Trophoblast cell (in vitro differentiated cells and primary cell): Measurements from ENCODE around the gene ASCC1.

Experiments
- DNase-seq, 2 donors: peaks; one replicate each; pipeline ENCODE4 v3.0.0-alpha.2; 2016
- H2AFZ ChIP-seq: 2 replicates; pipeline ENCODE4 v1.6.1; 2013; ENCODE audit warnings: low read length, moderate library complexity, mild to moderate bottlenecking; ENCODE audit not compliant: insufficient read depth, poor library complexity
- H2AK5ac ChIP-seq: 2 replicates; pipeline ENCODE4 v1.6.1; 2013; ENCODE audit warnings: mild to moderate bottlenecking, low read length
- H2BK120ac ChIP-seq: 2 replicates; pipeline ENCODE4 v1.6.1; 2013; ENCODE audit warnings: low read length, mild to moderate bottlenecking, moderate library complexity; ENCODE audit not compliant: insufficient read depth, poor library complexity
- H2BK12ac ChIP-seq: 2 replicates; pipeline ENCODE4 v1.6.1; 2013; ENCODE audit warnings: mild to moderate bottlenecking, low read length, moderate library complexity
- H2BK5ac ChIP-seq: 2 replicates; pipeline ENCODE4 v1.6.1; 2013; ENCODE audit warnings: low read length, low read depth, moderate library complexity, mild to moderate bottlenecking; ENCODE audit not compliant: poor library complexity
- H3K14ac ChIP-seq: 2 replicates; pipeline ENCODE4 v1.6.1; 2013; ENCODE audit warnings: mild to moderate bottlenecking, low read length
- H3K18ac ChIP-seq: 2 replicates; pipeline ENCODE4 v1.6.1; 2013; ENCODE audit warnings: mild to moderate bottlenecking, low read length
- H3K23ac ChIP-seq: 2 replicates; pipeline ENCODE4 v1.6.1; 2013; ENCODE audit warnings: low read length
- H3K27ac ChIP-seq: 2 replicates; pipeline ENCODE4 v1.5.1; 2013; ENCODE audit warnings: low read depth, mild to moderate bottlenecking, inconsistent platforms, low read length, moderate library complexity
- H3K27me3 ChIP-seq: 2 replicates; pipeline ENCODE4 v1.6.1; 2013; ENCODE audit warnings: inconsistent platforms, mild to moderate bottlenecking, low read length, moderate library complexity; ENCODE audit not compliant: insufficient read depth
- H3K36me3 ChIP-seq, 2 experiments: 1 replicate in 1 of 2; 2 replicates in 1 of 2; pipeline ENCODE4 v1.6.1; 2013; ENCODE audit warnings: low read length in 2 of 2, mild to moderate bottlenecking in 2 of 2, moderate library complexity in 1 of 2; ENCODE audit not compliant: insufficient read depth in 2 of 2, control insufficient read depth in 1 of 2
- H3K4ac ChIP-seq: 2 replicates; pipeline ENCODE4 v1.6.1; 2013; ENCODE audit warnings: low read depth, mild to moderate bottlenecking, low read length, moderate library complexity
- H3K4me1 ChIP-seq, 2 experiments: 1 replicate in 1 of 2; 2 replicates in 1 of 2; pipeline ENCODE4 v1.6.1; 2013; ENCODE audit warnings: low read length in 2 of 2, mild to moderate bottlenecking in 2 of 2, moderate library complexity in 1 of 2; ENCODE audit not compliant: insufficient read depth in 2 of 2, control insufficient read depth in 1 of 2
- H3K4me2 ChIP-seq: 2 replicates; pipeline ENCODE4 v1.6.1; 2013; ENCODE audit warnings: inconsistent platforms, mild to moderate bottlenecking, low read length, moderate library complexity
- H3K4me3 ChIP-seq: 2 replicates; pipeline ENCODE4 v1.5.1; 2013; ENCODE audit warnings: mild to moderate bottlenecking, low read depth, low read length, inconsistent platforms
- H3K79me1 ChIP-seq: one replicate; pipeline ENCODE4 v1.6.1; 2013; ENCODE audit warnings: low read length
- H3K79me2 ChIP-seq: 2 replicates; pipeline ENCODE4 v1.6.1; 2013; ENCODE audit warnings: low read length, mild to moderate bottlenecking; ENCODE audit not compliant: control insufficient read depth, insufficient read depth, poor library complexity
- H3K9ac ChIP-seq: 2 replicates; pipeline ENCODE4 v1.6.1; 2013; ENCODE audit warnings: mild to moderate bottlenecking, low read length
- H3K9me3 ChIP-seq: 2 replicates; pipeline ENCODE4 v1.6.1; 2013; ENCODE audit warnings: low read depth, mild to moderate bottlenecking, control low read depth, inconsistent platforms, low read length; ENCODE audit not compliant: insufficient read depth
- H4K12ac ChIP-seq: 2 replicates; pipeline ENCODE4 v1.6.1; 2013; ENCODE audit warnings: low read depth, mild to moderate bottlenecking, low read length, moderate library complexity
- H4K8ac ChIP-seq: 2 replicates; pipeline ENCODE4 v1.6.1; 2013; ENCODE audit warnings: low read depth, mild to moderate bottlenecking, low read length, moderate library complexity
- H4K91ac ChIP-seq: one replicate; pipeline ENCODE4 v1.6.1; 2013; ENCODE audit warnings: low read depth, mild to moderate bottlenecking, low read length, moderate library complexity
- WGBS: extraction: QIAGEN DNeasy Blood & Tissue Kit; methylation state at CpG from one replicate; pipeline ENCODE4 v1.1.7; 2013; ENCODE audit warnings: missing lambda C conversion rate; ENCODE audit not compliant: insufficient read length, insufficient coverage; ENCODE audit errors: extremely low coverage; 5-methylcytosine and 5-hydroxymethylcytosine counted together

The ASCC1 gene

DNA sequence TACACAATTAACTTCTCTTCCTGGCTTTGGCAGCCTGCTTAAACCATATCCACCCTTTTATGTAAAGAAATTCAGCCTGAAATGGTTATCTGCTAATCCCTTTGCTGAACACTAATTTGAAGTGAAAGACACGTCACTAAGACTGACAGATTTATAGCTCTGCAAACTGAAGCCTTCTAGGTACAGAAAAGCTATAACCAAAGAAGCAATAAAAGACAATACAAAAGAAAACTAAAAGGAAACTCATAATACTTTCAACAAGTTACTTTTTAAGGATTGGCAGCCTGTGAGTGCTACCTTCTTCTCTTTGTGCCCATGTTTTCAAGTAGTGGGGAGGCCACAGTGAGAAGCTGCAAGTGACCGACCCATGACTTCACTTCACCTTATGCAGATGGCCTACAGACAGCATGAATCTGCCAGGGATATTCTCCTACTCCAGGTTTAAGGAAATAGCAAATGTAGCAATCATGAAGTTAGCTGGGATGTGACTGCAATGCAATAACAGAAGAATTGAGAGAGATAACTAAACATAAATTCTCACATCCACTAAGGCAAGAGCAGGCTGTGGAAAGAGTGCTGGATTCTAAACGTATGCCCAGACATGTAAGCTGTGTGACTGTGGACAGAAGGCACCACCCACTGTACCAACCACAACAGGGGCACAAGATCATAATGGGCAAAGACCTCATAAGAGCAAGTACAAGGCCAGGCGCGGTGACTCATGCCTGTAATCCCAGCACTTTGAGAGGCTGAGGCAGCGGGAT lies 117.1 kb downstream of the ASCC1 start:
- H2BK120ac ChIP-seq = no peak overlapping the region
- H3K23ac ChIP-seq = no peak overlapping the region
- no peak overlapping the region for H4K8ac ChIP-seq
- no CpG with 5 or more reads among the region's 6 CpGs for WGBS
- H3K4me3 ChIP-seq = no peak overlapping the region
- H3K79me2 ChIP-seq = no peaks in the 10 kb centered on the region
- H2AFZ ChIP-seq = no peak overlapping the region
- peaks cover 2 to 8% of the 10 kb centered on the region in 2 experiments for H3K4me1 ChIP-seq
- H2BK5ac ChIP-seq = no peak overlapping the region
- no peak overlapping the region for H3K4ac ChIP-seq
- no peak overlapping the region for H2AK5ac ChIP-seq
- H3K18ac ChIP-seq = no peak overlapping the region
- H3K36me3 ChIP-seq = peaks cover 2% of the 10 kb centered on the region in 2 experiments
- H3K4me2 ChIP-seq = no peak overlapping the region
- no peak overlapping the region for H2BK12ac ChIP-seq
- H3K9me3 ChIP-seq = peaks cover 2% of the 10 kb centered on the region
- H4K12ac ChIP-seq = no peak overlapping the region
- no peak overlapping the region for H3K27ac ChIP-seq
- no peak overlapping the region for H4K91ac ChIP-seq
- no peak for DNase-seq
- no peaks in the 10 kb centered on the region for H3K27me3 ChIP-seq
- H3K79me1 ChIP-seq = no peaks in the 10 kb centered on the region
- H3K9ac ChIP-seq = no peak overlapping the region
- no peak overlapping the region for H3K14ac ChIP-seq

DNA sequence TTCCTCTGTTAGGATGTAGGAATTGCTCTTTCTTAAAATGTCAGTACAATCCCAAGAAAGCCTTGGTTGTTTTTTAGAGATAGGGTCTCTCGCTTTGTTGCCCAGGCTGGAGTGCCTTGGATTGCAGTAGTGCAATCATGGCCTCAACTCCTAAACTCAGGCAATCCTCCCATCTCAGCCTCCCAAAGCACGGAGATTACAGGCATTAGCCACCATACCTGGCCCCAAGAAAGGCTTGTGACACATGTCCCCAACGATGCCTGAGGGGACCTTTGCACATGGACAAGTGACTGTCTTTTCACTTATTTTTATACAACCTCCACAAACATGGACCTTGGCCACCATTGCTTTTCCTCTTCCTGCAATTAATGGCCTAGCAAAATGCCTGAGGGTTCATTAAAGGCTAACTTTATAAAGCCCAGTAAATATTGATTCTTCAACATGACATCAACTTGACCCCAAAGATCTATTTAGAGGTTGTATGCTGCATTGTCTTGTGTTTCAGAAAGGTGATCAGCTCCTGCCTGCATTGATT lies 117.7 kb downstream of the ASCC1 start:
- H3K9me3 ChIP-seq = peaks cover 2% of the 10 kb centered on the region

DNA sequence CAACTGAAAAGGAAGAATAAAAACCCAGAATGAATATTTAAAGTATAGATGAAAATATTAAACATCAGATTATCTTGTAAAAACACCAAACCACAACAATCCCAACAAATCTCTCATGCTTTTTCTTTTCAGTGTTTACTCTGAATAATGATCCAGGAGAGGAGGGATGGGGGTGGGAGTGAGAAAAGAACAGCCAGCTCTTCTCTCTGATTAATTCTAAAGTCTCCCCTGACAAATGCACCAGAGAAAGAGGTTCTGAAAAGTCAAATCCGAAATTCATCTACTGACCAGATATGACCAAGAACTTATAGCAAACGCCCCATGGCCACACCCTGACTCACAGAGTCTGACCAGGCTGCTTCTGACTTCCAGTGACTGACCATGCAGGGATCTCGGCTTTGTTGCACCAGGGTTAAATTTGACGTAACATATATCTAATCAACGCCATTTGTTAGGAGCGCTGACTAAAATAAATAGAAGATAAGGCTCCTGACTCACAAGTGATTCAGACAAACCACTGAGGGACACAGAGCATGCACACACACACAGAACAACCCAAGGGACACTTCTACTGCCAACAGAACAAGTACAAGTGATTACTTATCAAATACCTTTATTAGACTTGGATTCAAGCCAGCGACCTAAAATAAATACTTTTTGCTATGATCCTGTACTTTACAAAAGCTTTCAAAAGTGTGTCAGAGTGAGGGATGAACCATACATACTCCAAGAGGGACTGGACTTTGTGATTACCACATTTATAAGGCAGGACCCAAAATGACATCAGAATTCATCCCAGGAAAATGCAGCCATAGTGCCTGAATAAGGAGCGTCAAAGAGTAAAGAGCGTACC lies 118.4 kb downstream of the ASCC1 start:
- no peak overlapping the region for H3K18ac ChIP-seq
- H3K23ac ChIP-seq = no peak overlapping the region
- no peak overlapping the region for H2BK12ac ChIP-seq
- no peak overlapping the region for H3K27ac ChIP-seq
- H4K91ac ChIP-seq = no peak overlapping the region
- no peak overlapping the region for H4K8ac ChIP-seq
- H3K79me1 ChIP-seq = no peaks in the 10 kb centered on the region
- H2AFZ ChIP-seq = no peak overlapping the region
- no peak for DNase-seq
- no peak overlapping the region for H3K4me3 ChIP-seq
- H2AK5ac ChIP-seq = no peak overlapping the region
- peaks cover 2% of the 10 kb centered on the region for H3K9me3 ChIP-seq
- WGBS = no CpG with 5 or more reads among the region's 9 CpGs
- no peak overlapping the region for H3K9ac ChIP-seq
- peaks cover 2 to 8% of the 10 kb centered on the region in 2 experiments for H3K4me1 ChIP-seq
- no peak overlapping the region for H3K14ac ChIP-seq
- H3K36me3 ChIP-seq = peaks cover 2% of the 10 kb centered on the region in 2 experiments
- H3K27me3 ChIP-seq = no peaks in the 10 kb centered on the region
- no peak overlapping the region for H2BK120ac ChIP-seq
- H3K4ac ChIP-seq = no peak overlapping the region
- H2BK5ac ChIP-seq = no peak overlapping the region
- H3K4me2 ChIP-seq = no peak overlapping the region
- no peaks in the 10 kb centered on the region for H3K79me2 ChIP-seq
- H4K12ac ChIP-seq = no peak overlapping the region

More for the DNA sequence above, 117.7 kb downstream of the ASCC1 start:
- no peak overlapping the region for H3K4ac ChIP-seq
- H3K9ac ChIP-seq = no peak overlapping the region
- H4K91ac ChIP-seq = no peak overlapping the region
- H2AK5ac ChIP-seq = no peak overlapping the region
- no peak overlapping the region for H2BK5ac ChIP-seq
- H3K4me3 ChIP-seq = no peak overlapping the region
- peaks cover 2% of the 10 kb centered on the region in 2 experiments for H3K36me3 ChIP-seq
- no peak overlapping the region for H3K14ac ChIP-seq
- no peak overlapping the region for H4K8ac ChIP-seq
- no peak overlapping the region for H3K4me2 ChIP-seq
- no peak overlapping the region for H2BK120ac ChIP-seq
- WGBS = no CpG with 5 or more reads among the region's 3 CpGs
- H3K79me2 ChIP-seq = no peaks in the 10 kb centered on the region
- H3K79me1 ChIP-seq = no peaks in the 10 kb centered on the region
- DNase-seq = no peak
- H2AFZ ChIP-seq = no peak overlapping the region
- no peak overlapping the region for H3K18ac ChIP-seq
- H3K23ac ChIP-seq = no peak overlapping the region
- H3K27me3 ChIP-seq = no peaks in the 10 kb centered on the region
- no peak overlapping the region for H2BK12ac ChIP-seq
- no peak overlapping the region for H3K27ac ChIP-seq
- no peak overlapping the region for H4K12ac ChIP-seq
- peaks cover 2 to 6% of the 10 kb centered on the region in 2 experiments for H3K4me1 ChIP-seq

DNA sequence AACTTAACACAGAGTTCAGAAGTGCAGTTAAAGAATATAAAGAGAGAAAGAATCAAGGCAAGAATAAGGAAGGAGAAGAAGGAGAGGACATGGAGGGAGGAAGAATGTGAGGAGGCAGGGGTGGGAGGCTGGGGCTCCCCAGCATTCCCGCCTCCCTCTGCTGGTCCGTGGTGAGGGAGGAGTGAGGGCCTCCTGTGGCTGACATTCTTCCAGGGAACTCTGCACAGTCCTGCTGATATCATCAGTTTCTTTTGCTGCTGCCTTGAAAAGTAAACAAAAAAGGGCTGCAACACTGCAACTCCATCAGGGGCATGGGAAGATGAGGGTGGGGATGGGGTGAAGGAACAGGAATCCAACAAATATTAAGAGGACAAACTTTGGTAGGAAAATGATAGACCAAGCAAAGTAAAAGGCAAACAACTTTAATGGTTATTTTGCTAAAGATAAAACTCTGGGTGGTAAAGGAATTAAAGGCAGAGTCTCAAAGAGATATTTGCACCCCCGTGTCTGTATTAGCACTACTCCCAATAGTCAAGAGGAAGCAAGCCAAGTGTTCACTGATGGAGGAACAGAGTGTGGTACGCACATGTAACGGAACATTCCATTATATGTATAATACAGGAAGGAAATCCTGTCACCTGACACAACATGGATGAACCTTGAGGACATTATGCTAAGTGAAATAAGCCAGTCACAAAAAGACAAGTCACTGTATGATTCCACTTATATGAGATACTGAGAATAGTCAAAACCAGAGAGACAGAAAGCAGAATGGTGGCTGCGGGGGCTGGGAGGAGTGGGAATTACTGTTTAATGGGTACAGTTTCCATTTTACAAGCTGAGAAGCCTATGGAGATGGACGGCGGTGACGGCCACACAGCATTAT lies 119.7 kb downstream of the ASCC1 start:
- no peak overlapping the region for H3K4ac ChIP-seq
- H3K79me1 ChIP-seq = no peaks in the 10 kb centered on the region
- H3K27me3 ChIP-seq = no peaks in the 10 kb centered on the region
- H3K9ac ChIP-seq = no peak overlapping the region
- no peaks in the 10 kb centered on the region for H3K79me2 ChIP-seq
- H4K8ac ChIP-seq = no peak overlapping the region
- H4K12ac ChIP-seq = no peak overlapping the region
- H2BK120ac ChIP-seq = no peak overlapping the region
- H2BK5ac ChIP-seq = no peak overlapping the region
- H3K18ac ChIP-seq = no peak overlapping the region
- H3K14ac ChIP-seq = no peak overlapping the region
- peaks cover 2% of the 10 kb centered on the region for H3K9me3 ChIP-seq
- H3K27ac ChIP-seq = no peak overlapping the region
- no peak overlapping the region for H3K4me2 ChIP-seq
- no peak for DNase-seq
- H3K23ac ChIP-seq = no peak overlapping the region
- no peak overlapping the region for H2AFZ ChIP-seq
- H4K91ac ChIP-seq = no peak overlapping the region
- H2BK12ac ChIP-seq = no peak overlapping the region
- no peak overlapping the region for H2AK5ac ChIP-seq
- H3K36me3 ChIP-seq = peaks cover 2% of the 10 kb centered on the region in 2 experiments
- H3K4me3 ChIP-seq = no peak overlapping the region
- H3K4me1 ChIP-seq = peaks cover 2 to 8% of the 10 kb centered on the region in 2 experiments
- no CpG with 5 or more reads among the region's 9 CpGs for WGBS
